ENCODE measurements around the gene SPEF2. TPM values are rescaled to one million over a fixed set of nuclear protein-coding genes. Genes with fewer than 3 reads are reported as not detected.

Gene SPEF2
- total and polyA plus RNA-seq, 2 experiments from 2014 or later: 5.1 TPM

- no peak for TF ChIP-seq EZH2 (IDR thresholded peaks at IDR 0.05; ENCODE audit: borderline replicate concordance)
- TF ChIP-seq EZH2phosphoT487 (IDR thresholded peaks at IDR 0.05; ENCODE audit: low read depth, severe bottlenecking, unreplicated experiment): no peak
- no peak for TF ChIP-seq CTCF (IDR thresholded peaks at IDR 0.05; ENCODE audit: poor library complexity)
- whole genome bisulfite sequencing (ENCODE audit: low lambda C conversion rate, missing lambda C conversion rate): 92% methylated on average over 6 of the region's 6 CpGs
- Histone ChIP-seq H3K27me3 (no peaks in the 10 kb centered on the region), H3K4me3 (no peak overlapping the region), H3K27ac (no peak overlapping the region), H3K4me2 (no peak overlapping the region), H3K36me3 (replicated peaks; ENCODE audit: insufficient read depth, low read depth) (no peaks in the 10 kb centered on the region), H3K4me1 (ENCODE audit: insufficient read depth) (no peaks in the 10 kb centered on the region), H3K9me3 (ENCODE audit: low read depth) (no peaks in the 10 kb centered on the region), H4K20me1 (ENCODE audit: insufficient read depth, poor library complexity, severe bottlenecking) (no peaks in the 10 kb centered on the region), H2AFZ (no peak overlapping the region), H3K79me2 (no peaks in the 10 kb centered on the region), H3K9me2 (replicated peaks; ENCODE audit: insufficient read depth) (no peaks in the 10 kb centered on the region)
- no peak for DNase-seq (ENCODE audit: low spot score)
Observed at GRCh38 chr5:35780236-35780635, 162.6 kb downstream of the SPEF2 start.

- H4K20me1 ChIP-seq (ENCODE audit: insufficient read depth, poor library complexity, severe bottlenecking): no peaks in the 10 kb centered on the region
- no peaks in the 10 kb centered on the region for H3K4me1 ChIP-seq (ENCODE audit: insufficient read depth)
- DNase-seq (ENCODE audit: low spot score): no peak
- no peaks in the 10 kb centered on the region for H3K9me3 ChIP-seq (ENCODE audit: low read depth)
- no peaks in the 10 kb centered on the region for H3K36me3 ChIP-seq (replicated peaks; ENCODE audit: insufficient read depth, low read depth)
- WGBS (ENCODE audit: low lambda C conversion rate, missing lambda C conversion rate): 59% methylated on average over 3 of the region's 3 CpGs
- H3K27me3 ChIP-seq: no peaks in the 10 kb centered on the region
- no peak overlapping the region for H3K4me3 ChIP-seq
- H3K27ac ChIP-seq: no peak overlapping the region
- no peak overlapping the region for H2AFZ ChIP-seq
- H3K9me2 ChIP-seq (replicated peaks; ENCODE audit: insufficient read depth): no peaks in the 10 kb centered on the region
- no peaks in the 10 kb centered on the region for H3K79me2 ChIP-seq
- peak overlapping the region; percentile 22 for H3K4me2 ChIP-seq
- TF ChIP-seq EZH2phosphoT487 (IDR thresholded peaks at IDR 0.05; ENCODE audit: low read depth, severe bottlenecking, unreplicated experiment): no peak
Observed at GRCh38 chr5:35781181-35781790, 163.6 kb downstream of the SPEF2 start.

- Histone ChIP-seq H3K4me2 (no peak overlapping the region), H3K36me3 (replicated peaks; ENCODE audit: insufficient read depth, low read depth) (no peaks in the 10 kb centered on the region), H3K4me1 (ENCODE audit: insufficient read depth) (no peaks in the 10 kb centered on the region), H3K27me3 (no peaks in the 10 kb centered on the region), H3K27ac (no peak overlapping the region), H2AFZ (no peak overlapping the region), H3K79me2 (no peaks in the 10 kb centered on the region), H3K9me2 (replicated peaks; ENCODE audit: insufficient read depth) (no peaks in the 10 kb centered on the region), H3K4me3 (no peak overlapping the region), H3K9me3 (ENCODE audit: low read depth) (no peaks in the 10 kb centered on the region), H4K20me1 (ENCODE audit: insufficient read depth, poor library complexity, severe bottlenecking) (no peaks in the 10 kb centered on the region)
- WGBS (ENCODE audit: low lambda C conversion rate, missing lambda C conversion rate): 100% methylated on average over 1 of the region's 1 CpG
- no peak for TF ChIP-seq EZH2phosphoT487 (IDR thresholded peaks at IDR 0.05; ENCODE audit: low read depth, severe bottlenecking, unreplicated experiment)
- TF ChIP-seq EZH2 (IDR thresholded peaks at IDR 0.05; ENCODE audit: borderline replicate concordance): no peak
- TF ChIP-seq CTCF (IDR thresholded peaks at IDR 0.05; ENCODE audit: poor library complexity): no peak
- DNase-seq (ENCODE audit: low spot score): no peak
Observed at GRCh38 chr5:35783551-35783950, 165.9 kb downstream of the SPEF2 start.

GRCh38 chr5:35785601-35786085 lies 168.0 kb downstream of the SPEF2 start:
- H3K4me2 ChIP-seq: no peak overlapping the region
- H2AFZ ChIP-seq: no peak overlapping the region
- H4K20me1 ChIP-seq (ENCODE audit: insufficient read depth, poor library complexity, severe bottlenecking): no peaks in the 10 kb centered on the region
- no peaks in the 10 kb centered on the region for H3K9me3 ChIP-seq (ENCODE audit: low read depth)
- no peak for TF ChIP-seq EZH2 (IDR thresholded peaks at IDR 0.05; ENCODE audit: borderline replicate concordance)
- TF ChIP-seq CTCF (IDR thresholded peaks at IDR 0.05; ENCODE audit: poor library complexity): no peak
- no peak for TF ChIP-seq EZH2phosphoT487 (IDR thresholded peaks at IDR 0.05; ENCODE audit: low read depth, severe bottlenecking, unreplicated experiment)
- no peaks in the 10 kb centered on the region for H3K36me3 ChIP-seq (replicated peaks; ENCODE audit: insufficient read depth, low read depth)
- no peak for DNase-seq (ENCODE audit: low spot score)
- no peak overlapping the region for H3K27ac ChIP-seq
- H3K79me2 ChIP-seq: no peaks in the 10 kb centered on the region
- no peaks in the 10 kb centered on the region for H3K27me3 ChIP-seq
- H3K9me2 ChIP-seq (replicated peaks; ENCODE audit: insufficient read depth): no peaks in the 10 kb centered on the region
- WGBS (ENCODE audit: low lambda C conversion rate, missing lambda C conversion rate): 81% methylated on average over 4 of the region's 4 CpGs
- H3K4me3 ChIP-seq: no peak overlapping the region
- H3K4me1 ChIP-seq (ENCODE audit: insufficient read depth): no peaks in the 10 kb centered on the region
